Fibroblast of villous mesenchyme (primary cell): ENCODE results near the gene CXCR3. TPM values are rescaled to one million over a fixed set of nuclear protein-coding genes. Genes with fewer than 3 reads are reported as not detected.
"Not testable (repeated sequence)": the region's sequence is repeated elsewhere in the genome, so short reads cannot be mapped to it uniquely, and the experiment has no call there.

Experiments
- DNase-seq: peaks from one replicate; pipeline ENCODE4 v3.0.0-alpha.2; 2010; ENCODE audit warnings: low read depth
- H3K4me3 ChIP-seq: 2 replicates; pipeline ENCODE4 v1.5.1; 2011; ENCODE audit warnings: low read depth, mild to moderate bottlenecking, low read length
- total RNA-seq: library from RNA; depleted of rRNA; stranded (reverse); fragments of >200 nt; gene quantifications from 2 replicates; pipeline ENCODE4 v1.2.3, GENCODE V29; 2012
- TF ChIP-seq, protein P1 (sequence below): IDR thresholded peaks from 2 replicates; pipeline ENCODE4 v1.5.1; 2012; ENCODE audit warnings: low read depth, mild to moderate bottlenecking, low read length; ENCODE audit not compliant: insufficient read depth

Gene CXCR3
- not detected in 2 replicates for total RNA-seq

DNA sequence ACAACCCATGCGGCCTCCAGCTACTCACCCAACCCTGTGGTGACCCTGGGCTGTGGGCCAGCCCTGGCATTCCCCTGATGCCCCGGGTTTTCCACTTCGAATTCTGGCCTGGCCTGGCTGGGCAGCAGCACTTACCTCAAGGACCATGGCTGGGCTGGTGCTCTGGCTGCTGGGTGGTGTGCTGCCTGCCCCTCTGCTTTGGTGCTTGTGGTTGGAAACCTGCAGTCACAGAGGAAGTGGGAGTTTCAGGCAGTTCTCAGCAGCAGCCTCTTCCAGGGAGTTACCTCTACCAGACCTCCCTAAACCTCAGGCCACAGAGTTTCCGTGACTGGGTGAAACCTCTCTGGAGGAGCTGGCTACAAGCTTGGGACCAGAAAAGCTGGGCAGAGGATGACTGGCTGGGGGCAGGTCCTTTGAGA is at the start of gene CXCR3:
CXCR3 (minus strand) TSS at position 209 of the 419 bp plus-strand sequence; CDS start at position 147, 62 bp downstream.
- no peak for DNase-seq
- no peak within 1 kb of the TSS for H3K4me3 ChIP-seq
- TF ChIP-seq, protein P1, sequence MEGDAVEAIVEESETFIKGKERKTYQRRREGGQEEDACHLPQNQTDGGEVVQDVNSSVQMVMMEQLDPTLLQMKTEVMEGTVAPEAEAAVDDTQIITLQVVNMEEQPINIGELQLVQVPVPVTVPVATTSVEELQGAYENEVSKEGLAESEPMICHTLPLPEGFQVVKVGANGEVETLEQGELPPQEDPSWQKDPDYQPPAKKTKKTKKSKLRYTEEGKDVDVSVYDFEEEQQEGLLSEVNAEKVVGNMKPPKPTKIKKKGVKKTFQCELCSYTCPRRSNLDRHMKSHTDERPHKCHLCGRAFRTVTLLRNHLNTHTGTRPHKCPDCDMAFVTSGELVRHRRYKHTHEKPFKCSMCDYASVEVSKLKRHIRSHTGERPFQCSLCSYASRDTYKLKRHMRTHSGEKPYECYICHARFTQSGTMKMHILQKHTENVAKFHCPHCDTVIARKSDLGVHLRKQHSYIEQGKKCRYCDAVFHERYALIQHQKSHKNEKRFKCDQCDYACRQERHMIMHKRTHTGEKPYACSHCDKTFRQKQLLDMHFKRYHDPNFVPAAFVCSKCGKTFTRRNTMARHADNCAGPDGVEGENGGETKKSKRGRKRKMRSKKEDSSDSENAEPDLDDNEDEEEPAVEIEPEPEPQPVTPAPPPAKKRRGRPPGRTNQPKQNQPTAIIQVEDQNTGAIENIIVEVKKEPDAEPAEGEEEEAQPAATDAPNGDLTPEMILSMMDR: no peak

DNA sequence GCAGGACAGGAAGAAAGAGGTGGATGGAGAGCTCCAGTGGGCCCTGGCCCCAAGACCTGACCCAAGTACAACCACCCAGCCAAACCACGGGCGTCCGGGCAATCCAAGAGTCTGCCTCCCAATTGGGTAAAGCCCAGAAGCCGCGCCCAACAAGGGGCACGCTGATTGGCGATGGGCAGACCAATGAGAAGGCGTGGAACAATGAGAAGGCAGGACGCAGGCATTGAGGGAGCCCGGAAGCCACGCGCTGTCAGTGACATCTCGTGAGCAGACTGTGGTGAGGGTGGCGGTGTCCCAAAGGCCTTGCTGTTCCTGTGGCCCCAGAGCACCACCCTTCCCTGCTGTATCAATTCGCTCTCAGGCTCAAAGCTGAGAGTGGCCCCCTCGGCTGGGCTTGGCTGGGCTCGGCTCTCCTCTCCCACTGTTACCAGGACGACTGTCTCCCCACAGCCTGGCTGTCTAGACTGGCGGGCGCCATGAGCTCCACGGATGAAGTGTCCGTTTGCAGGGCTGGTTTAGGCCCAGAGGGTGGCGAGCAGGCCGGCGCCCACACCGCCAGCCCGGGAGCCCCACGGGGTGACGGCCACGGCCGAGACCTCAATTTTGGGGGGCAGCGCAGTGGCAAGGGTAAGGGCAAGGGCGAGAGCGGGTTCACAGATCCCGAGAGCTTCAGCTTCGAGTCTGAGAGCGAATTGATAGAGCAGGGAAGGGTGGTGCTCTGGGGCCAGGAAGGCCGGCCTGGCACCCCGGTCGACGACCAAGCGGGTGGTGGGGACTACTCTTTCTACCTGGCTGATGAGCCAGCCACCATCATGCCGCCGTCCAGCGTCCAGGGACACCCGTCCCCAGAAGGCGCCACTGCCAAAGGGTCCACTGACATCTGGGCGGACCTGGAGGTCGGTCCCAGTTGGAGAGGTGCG is 49.3 kb upstream of the CXCR3 start, which contains the start of gene LOC101059915:
LOC101059915 (plus strand) TSS at position 219 of the 920 bp plus-strand sequence.
- no peak for DNase-seq
- no peak within 1 kb of the TSS for H3K4me3 ChIP-seq
- TF ChIP-seq, protein P1: no peak

DNA sequence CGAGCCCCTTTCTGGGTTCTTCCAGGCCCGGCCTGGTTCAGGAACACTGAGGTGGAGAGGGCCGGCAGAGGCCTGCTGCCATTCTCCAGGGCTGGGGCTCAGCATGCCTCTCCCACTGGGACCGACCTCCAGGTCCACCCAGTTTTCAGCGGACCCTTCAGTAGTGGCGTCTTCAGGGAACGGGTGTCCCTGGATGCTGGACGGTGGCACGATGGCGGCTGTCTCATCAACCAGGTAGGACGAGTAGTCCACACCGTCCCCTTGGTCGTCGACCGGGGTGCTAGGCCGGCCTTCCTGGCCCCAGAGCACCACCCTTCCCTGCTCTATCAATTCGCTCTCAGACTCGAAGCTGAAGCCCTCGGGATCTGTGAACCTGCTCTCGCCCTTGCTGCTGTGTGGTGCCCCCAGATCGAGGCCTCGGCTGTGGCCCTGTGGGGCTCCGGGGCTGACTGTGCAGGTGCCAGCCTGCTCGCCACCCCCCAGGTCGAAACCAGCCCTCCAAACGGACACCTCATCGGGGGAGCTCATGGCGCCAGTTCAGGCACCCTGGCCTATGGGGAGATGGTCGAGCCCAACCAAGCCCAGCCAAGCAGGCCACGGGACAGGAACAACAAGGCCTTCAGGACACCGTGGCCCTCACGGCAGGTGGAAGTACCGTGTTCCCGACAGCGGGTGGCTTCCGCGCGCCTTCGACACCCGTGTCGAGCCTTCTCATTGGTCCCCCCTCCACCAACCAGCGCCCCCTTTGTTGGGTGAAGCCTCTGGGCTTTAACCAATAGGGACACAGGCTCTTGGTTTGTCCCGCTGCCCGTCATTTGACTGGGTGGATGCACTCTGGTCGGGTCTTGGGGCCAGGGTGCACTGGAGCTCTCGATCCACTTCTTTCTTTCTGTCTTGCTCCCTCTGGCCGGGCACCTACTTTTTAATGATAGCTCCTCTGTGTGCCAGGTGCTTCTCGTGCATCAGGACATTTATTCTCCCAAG is 48.2 kb upstream of the CXCR3 start:
- H3K4me3 ChIP-seq: no peak overlapping the region
- DNase-seq: no peak
- TF ChIP-seq, protein P1: no peak

DNA sequence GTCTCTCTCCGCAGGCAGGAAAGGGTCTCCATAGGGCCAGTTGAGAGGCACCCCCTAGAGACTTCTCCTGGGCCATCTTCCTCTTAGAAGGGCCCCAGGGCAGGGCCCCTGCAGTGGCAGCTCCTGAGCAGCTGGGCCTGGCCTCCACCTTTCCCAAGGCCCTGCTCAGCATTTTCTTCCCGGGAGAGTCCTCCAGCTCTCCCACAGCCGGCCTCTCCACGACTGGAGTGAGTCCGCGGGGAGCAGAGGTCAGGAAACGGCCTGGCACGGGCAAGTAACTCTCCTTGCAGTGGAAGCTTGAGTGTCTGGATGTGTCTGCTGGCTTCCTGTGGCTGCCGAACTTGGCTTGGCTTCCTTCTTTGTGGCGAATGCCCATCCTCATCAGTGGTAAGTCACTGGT is 47.4 kb upstream of the CXCR3 start:
- no peak overlapping the region for H3K4me3 ChIP-seq
- TF ChIP-seq, protein P1: no peak
- no peak for DNase-seq

DNA sequence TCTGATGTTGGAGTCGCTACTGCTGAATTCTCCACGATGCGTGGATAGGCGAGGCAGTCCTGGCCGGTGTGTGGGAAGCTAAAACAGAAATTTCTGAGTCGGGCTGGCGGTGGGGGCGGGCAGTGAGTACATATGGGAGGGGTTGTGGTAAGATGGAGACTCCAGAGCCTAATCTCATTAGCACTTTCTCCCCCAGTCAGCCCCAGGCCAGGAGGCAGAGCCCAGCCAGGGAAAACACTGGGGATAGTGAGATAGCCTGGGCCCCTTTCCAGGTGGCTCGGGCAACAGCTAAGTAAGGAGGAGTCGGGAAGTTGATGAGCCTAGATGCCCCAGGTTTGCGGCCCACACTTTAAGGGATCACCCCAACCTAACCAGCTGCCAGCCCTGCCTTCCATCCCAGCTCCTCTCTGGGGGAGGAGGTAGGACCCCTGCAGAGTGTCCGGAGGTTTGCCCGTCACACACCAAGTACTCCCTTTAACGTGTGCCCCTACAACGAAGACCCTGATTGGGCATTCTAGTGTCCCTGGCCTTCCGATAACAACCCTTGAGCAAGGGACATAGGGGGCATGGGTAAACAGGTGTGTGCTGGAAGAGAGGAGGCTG is 46.7 kb upstream of the CXCR3 start:
- TF ChIP-seq, protein P1: no peak
- no peak for DNase-seq
- H3K4me3 ChIP-seq: no peak overlapping the region

DNA sequence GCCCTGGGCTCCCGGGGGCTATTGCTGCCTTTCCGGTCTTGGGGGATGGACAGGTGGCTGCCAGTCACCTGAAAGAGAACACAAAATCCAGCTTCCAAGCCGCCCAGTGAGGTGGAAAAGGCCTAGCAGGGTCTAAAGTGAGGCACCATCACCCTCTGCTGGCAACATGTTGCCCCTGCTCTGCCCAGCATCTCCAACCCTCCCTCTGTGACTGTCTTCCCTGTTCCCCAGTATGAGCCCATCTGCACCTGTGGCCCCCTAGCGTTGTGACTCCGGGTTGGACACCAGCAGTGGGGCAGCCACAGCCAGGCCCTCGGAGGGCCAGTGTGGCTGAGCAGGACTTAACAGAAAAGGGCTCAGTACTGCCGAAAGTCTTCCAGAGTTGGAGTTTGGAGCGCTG is 45.9 kb upstream of the CXCR3 start:
- DNase-seq, H3K4me3 ChIP-seq: not testable (repeated sequence)

DNA sequence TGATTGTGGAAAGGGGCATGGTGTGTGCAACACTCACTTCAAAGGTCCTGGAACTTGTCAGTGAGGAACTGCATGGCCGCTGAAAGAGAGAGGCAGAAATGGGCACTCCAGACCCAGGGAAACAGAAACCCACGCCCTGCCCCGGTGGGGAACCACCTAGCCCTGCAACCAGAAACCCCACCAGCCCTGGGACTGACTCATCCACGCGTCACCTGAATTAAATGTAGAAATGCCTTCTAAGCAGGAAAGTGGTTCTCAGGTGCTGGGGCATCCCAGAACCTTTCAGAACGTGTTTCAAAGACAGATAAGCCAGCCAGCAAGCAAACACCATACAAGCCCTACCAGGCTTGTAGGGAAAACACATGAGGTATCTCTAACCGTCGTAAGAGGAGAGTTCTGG is 44.9 kb upstream of the CXCR3 start:
- DNase-seq, H3K4me3 ChIP-seq: not testable (repeated sequence)

DNA sequence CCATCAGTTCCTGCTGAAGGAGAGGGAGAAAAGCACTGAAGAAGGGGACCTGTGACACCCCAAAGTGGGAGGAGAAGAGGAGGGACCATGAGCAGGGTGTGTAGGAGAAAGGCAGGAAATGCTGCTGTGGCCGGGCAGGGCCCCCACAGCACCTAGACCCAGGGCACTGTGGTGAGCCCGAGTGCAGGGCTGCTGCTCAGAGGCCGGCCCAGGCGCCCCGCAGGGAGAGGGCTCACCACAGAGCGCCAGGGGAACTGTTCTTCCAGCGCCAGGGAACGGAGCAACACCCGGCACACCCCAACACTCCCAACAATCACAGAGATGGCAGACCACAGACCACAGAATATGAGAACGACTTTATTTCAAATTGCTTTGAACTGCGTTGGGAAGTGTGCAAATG is 44.3 kb upstream of the CXCR3 start:
- DNase-seq, H3K4me3 ChIP-seq: not testable (repeated sequence)
